HCT116 (cell line): Measurements from ENCODE around the gene CXorf49B. TPM values are rescaled to one million over a fixed set of nuclear protein-coding genes. Genes with fewer than 3 reads are reported as not detected.

ENCODE experiments used
- ATAC-seq: fragments of 200-7000 bp; cut with Tn5 transposase; 2 replicates; pipeline ENCODE4 v1.9.1; 2020; ENCODE audit warnings: mild to moderate bottlenecking, moderate library complexity
- BruUV-seq: library from RNA; stranded (reverse); fragments of 400-500 nt; replicated peaks from 2 replicates; lab custom pipeline; 2021; lab: Mats Ljungman, UMichigan
- CTCF ChIA-PET: fragments of 300-600 bp; sonication (Branson Sonifier 250); formaldehyde crosslinking; loops from one replicate; lab custom pipeline; 2021; ENCODE audit warnings: antibody characterized with exemption; lab: Charles Lee
- POLR2A ChIA-PET: fragments of 300-600, 350-600 bp; sonication (Branson Sonifier 250); formaldehyde crosslinking; loops from one replicate; lab custom pipeline; 2021; ENCODE audit warnings: antibody characterized with exemption; lab: Charles Lee
- RAD21 ChIA-PET, 2 experiments: fragments of 300-600 bp; sonication (Branson Sonifier 250); formaldehyde crosslinking; loops; one replicate each; lab custom pipeline; 2023; ENCODE audit warnings: low total read pairs in 2 of 2; ENCODE audit not compliant: uncharacterized antibody in 2 of 2, unreplicated experiment in 2 of 2, low non-redundant PET in 1 of 2; lab: Charles Lee
- DNase-seq: peaks from one replicate; pipeline ENCODE4 v3.0.0-alpha.2; 2010; ENCODE audit warnings: low read depth, low spot score
- H2AFZ ChIP-seq: fragments of 200-600 bp; shearing (Covaris generic), sonication (generic); 2 replicates; pipeline ENCODE4 v1.6.1; 2017; ENCODE audit warnings: low read depth, mixed run types, mixed read lengths, antibody characterized with exemption, low read length; ENCODE audit not compliant: poor library complexity, severe bottlenecking
- H3K27ac ChIP-seq: 2 replicates; pipeline ENCODE4 v1.5.1; 2012; ENCODE audit warnings: low read depth, low read length
- H3K27me3 ChIP-seq: fragments of 200-600 bp; sonication (generic); 2 replicates; pipeline ENCODE4 v1.6.1; 2016; ENCODE audit warnings: mixed run types, low read length, mixed read lengths; ENCODE audit not compliant: insufficient read depth
- H3K36me3 ChIP-seq, 2 experiments: fragments of 200-500 bp in 1 of 2; fragments of 200-600 bp in 1 of 2; sonication (Bioruptor generic) in 1 of 2; sonication (generic) in 1 of 2; 2 replicates each; pipeline versions ENCODE4 v1.5.1 to v1.6.1; 2014 to 2016; ENCODE audit warnings: low read length in 2 of 2, inconsistent platforms in 1 of 2, mixed read lengths in 1 of 2, mixed run types in 1 of 2; ENCODE audit not compliant: insufficient read depth in 2 of 2, control insufficient read depth in 1 of 2
- H3K4me1 ChIP-seq, 2 experiments: fragments of 200-600 bp in 1 of 2; sonication (generic) in 1 of 2; 2 replicates each; pipeline versions ENCODE4 v1.5.1 to v1.6.1; 2012 to 2017; ENCODE audit warnings: low read length in 2 of 2, inconsistent platforms in 1 of 2, mild to moderate bottlenecking in 1 of 2, mixed read lengths in 1 of 2, mixed run types in 1 of 2, moderate library complexity in 1 of 2; ENCODE audit not compliant: insufficient read depth in 2 of 2, control insufficient read depth in 1 of 2
- H3K4me2 ChIP-seq: fragments of 200-600 bp; sonication (generic); 2 replicates; pipeline ENCODE4 v1.6.1; 2017; ENCODE audit warnings: mixed run types, low read length, mixed read lengths
- H3K4me3 ChIP-seq, 2 experiments: fragments of 200-600 bp in 1 of 2; sonication (generic) in 1 of 2; replicated peaks in 1 of 2; 2 replicates each; pipeline ENCODE4 v1.5.1; 2011 to 2016; ENCODE audit warnings: low read length in 2 of 2, control low read depth in 1 of 2, low read depth in 1 of 2, mild to moderate bottlenecking in 1 of 2, mixed read lengths in 1 of 2, mixed run types in 1 of 2
- H3K79me2 ChIP-seq: fragments of 200-600 bp; sonication (generic); 2 replicates; pipeline ENCODE4 v1.6.1; 2017; ENCODE audit warnings: mild to moderate bottlenecking, mixed run types, low read length, moderate library complexity, mixed read lengths; ENCODE audit not compliant: insufficient read depth
- H3K9ac ChIP-seq: fragments of 200-600 bp; sonication (generic); 2 replicates; pipeline ENCODE4 v1.6.1; 2016; ENCODE audit warnings: low read length, mixed read lengths
- H3K9me2 ChIP-seq: fragments of 200-600 bp; sonication (generic), shearing (Covaris generic); 2 replicates; pipeline ENCODE4 v1.6.1; 2017; ENCODE audit warnings: mixed run types, mild to moderate bottlenecking, moderate library complexity; ENCODE audit not compliant: insufficient read depth
- H3K9me3 ChIP-seq, 2 experiments: fragments of 200-500 bp in 1 of 2; fragments of 200-600 bp in 1 of 2; sonication (Bioruptor generic) in 1 of 2; sonication (generic) in 1 of 2; 2 replicates each; pipeline ENCODE4 v1.6.1; 2014 to 2017; ENCODE audit warnings: low read length in 2 of 2, mixed read lengths in 2 of 2, inconsistent platforms in 1 of 2, low read depth in 1 of 2, mild to moderate bottlenecking in 1 of 2, mixed run types in 1 of 2, moderate library complexity in 1 of 2; ENCODE audit not compliant: control insufficient read depth in 1 of 2, insufficient read depth in 1 of 2
- H4K20me1 ChIP-seq: fragments of 200-600 bp; sonication (generic), shearing (Covaris generic); 2 replicates; pipeline ENCODE4 v1.6.1; 2017; ENCODE audit warnings: mixed run types, mild to moderate bottlenecking, moderate library complexity; ENCODE audit not compliant: insufficient read depth
- ATF3 ChIP-seq: IDR thresholded peaks from 2 replicates; pipeline ENCODE4 v1.6.1; 2012
- CBX3 ChIP-seq: IDR thresholded peaks from 2 replicates; pipeline ENCODE4 v1.6.1; 2012; ENCODE audit warnings: low read depth
- EGR1 ChIP-seq: IDR thresholded peaks from 2 replicates; pipeline ENCODE4 v1.6.1; 2012; ENCODE audit warnings: low read depth
- ELF1 ChIP-seq: IDR thresholded peaks from 2 replicates; pipeline ENCODE4 v1.6.1; 2012; ENCODE audit warnings: low read depth, borderline replicate concordance
- EZH2 ChIP-seq: fragments of 200-600 bp; sonication (generic); IDR thresholded peaks from 2 replicates; pipeline ENCODE4 v1.6.1; 2017; ENCODE audit warnings: antibody characterized with exemption, mixed run types
- EZH2phosphoT487 ChIP-seq: fragments of 200-600 bp; IDR thresholded peaks from 2 replicates; pipeline ENCODE4 v1.6.1; 2018; ENCODE audit warnings: antibody characterized with exemption, borderline replicate concordance
- FOSL1 ChIP-seq: IDR thresholded peaks from 2 replicates; pipeline ENCODE4 v1.6.1; 2012; ENCODE audit warnings: low read depth
- POLR2A ChIP-seq: IDR thresholded peaks from 2 replicates; pipeline ENCODE4 v1.7.0; 2011; ENCODE audit warnings: borderline replicate concordance; ENCODE audit not compliant: insufficient read depth, insufficient read length; ENCODE audit errors: extremely low read depth
- RAD21 ChIP-seq: IDR thresholded peaks from 2 replicates; pipeline ENCODE4 v1.6.1; 2012; ENCODE audit warnings: low read depth, mild to moderate bottlenecking
- REST ChIP-seq: IDR thresholded peaks from 2 replicates; pipeline ENCODE4 v1.6.1; 2012; ENCODE audit warnings: low read depth
- SRF ChIP-seq: IDR thresholded peaks from 2 replicates; pipeline ENCODE4 v1.6.1; 2012; ENCODE audit warnings: low read depth
- YY1 ChIP-seq: IDR thresholded peaks from 2 replicates; pipeline ENCODE4 v1.6.1; 2011; ENCODE audit warnings: low read length, low read depth, moderate library complexity, mild to moderate bottlenecking; ENCODE audit not compliant: insufficient replicate concordance; ENCODE audit errors: extremely low read depth
- ZFX ChIP-seq: fragments of 450-650 bp; IDR thresholded peaks from 2 replicates; pipeline ENCODE4 v1.6.1; 2017
- ZNF274 ChIP-seq: fragments of 200-500 bp; sonication (Bioruptor generic); IDR thresholded peaks from 2 replicates; pipeline ENCODE4 v1.6.1; 2014; ENCODE audit warnings: mild to moderate bottlenecking, low read depth, low read length, inconsistent platforms
- intact Hi-C: fragments of 100-400 bp; cut with micrococcal nuclease; formaldehyde crosslinking; loops from 2 replicates; pipeline ENCODE4 v1.10.0; 2022
- total RNA-seq: library from RNA; stranded (reverse); gene quantifications from one replicate; pipeline ENCODE4 v1.2.1, GENCODE V29; 2021; ENCODE audit not compliant: unreplicated experiment

CXorf49B gene
- total RNA-seq, 1 experiment from 2014 or later, result not detected

- Histone ChIP-seq H3K36me3 (no peaks in the 10 kb centered on the region), H3K4me3 (no peak overlapping the region), H3K79me2 (no peaks in the 10 kb centered on the region), H3K9me3 (no peaks in the 10 kb centered on the region), H3K9me2 (no peaks in the 10 kb centered on the region), H3K27me3 (no peaks in the 10 kb centered on the region; the same call in 1 of the 2 replicates), H3K4me2 (no peak overlapping the region), H2AFZ (no peak overlapping the region), H4K20me1 (no peaks in the 10 kb centered on the region), H3K27ac (no peak overlapping the region), H3K9ac (no peak overlapping the region), H3K4me1 (no peaks in the 10 kb centered on the region)
- DNase-seq (no peak), ATAC-seq (no peak)
- no TSS peak for BruUV-seq
- ChIA-PET CTCF (no interaction called here), RAD21 (no interaction called here), POLR2A (no interaction called here)
- no peak for TF ChIP-seq ZNF274
- no peak for TF ChIP-seq RAD21
- no peak for TF ChIP-seq YY1
- TF ChIP-seq EZH2phosphoT487, result no peak
- no peak for TF ChIP-seq SRF
- no peak for TF ChIP-seq POLR2A
- no peak for TF ChIP-seq FOSL1
- no peak for TF ChIP-seq ZFX
- no peak for TF ChIP-seq ATF3
- no peak for TF ChIP-seq REST
- no peak for TF ChIP-seq EZH2
- no peak for TF ChIP-seq CBX3
- TF ChIP-seq ELF1, result no peak
- TF ChIP-seq EGR1, result no peak
- intact Hi-C loops, result no loop called here
Observed at GRCh38 chrX:71814123-71814912, 51.2 kb downstream of the CXorf49B start.
